Esophagus muscularis mucosa (tissue), 3 donors: Measurements from ENCODE around the gene TUSC2.

Experiments used
- CTCF ChIP-seq, 3 experiments: fragments of 200-600 bp in 2 of 3; fragments of 450-650 bp in 1 of 3; sonication (generic) in 2 of 3; IDR thresholded peaks; one replicate each; pipeline ENCODE4 v1.5.1; 2017 to 2019; ENCODE audit warnings: antibody characterized with exemption in 3 of 3, mild to moderate bottlenecking in 2 of 3, moderate library complexity in 1 of 3
- POLR2A ChIP-seq: fragments of 450-650 bp; IDR thresholded peaks from one replicate; pipeline ENCODE4 v1.6.1; 2017; ENCODE audit warnings: antibody characterized with exemption, moderate library complexity, mild to moderate bottlenecking, low read depth

GRCh38 chr3:50322115-50322385 lies 6.0 kb downstream of the TUSC2 start:
- TF ChIP-seq CTCF (IDR thresholded peaks at IDR 0.05) (no peak), POLR2A (no peak)
